ENCODE data around the gene SAFB. TPM values are rescaled to one million over a fixed set of nuclear protein-coding genes. Genes with fewer than 3 reads are reported as not detected.

SAFB gene
- total RNA-seq, 1 donor, result 33.7 TPM

GRCh38 chr19:5632657-5633056 is 9.8 kb downstream of the SAFB start:
- peaks cover 54% of the 10 kb centered on the region for H4K20me1 ChIP-seq (ENCODE audit: insufficient read depth, low read length)
- no peak for DNase-seq (ENCODE audit: insufficient read length, low spot score, missing footprints)
- no peak overlapping the region for H3K4me2 ChIP-seq (ENCODE audit: insufficient read depth, low read length)
- peaks cover 27% of the 10 kb centered on the region for H3K4me1 ChIP-seq (ENCODE audit: insufficient read depth, low read length)
- no peak for TF ChIP-seq CTCF (IDR thresholded peaks at IDR 0.05; ENCODE audit: extremely low read depth, low read depth, low read length)
- no peaks in the 10 kb centered on the region for H3K27me3 ChIP-seq (ENCODE audit: insufficient read depth, low read length)
- no peaks in the 10 kb centered on the region for H3K9me3 ChIP-seq (ENCODE audit: low read depth, low read length)
- peaks cover 27% of the 10 kb centered on the region for H3K36me3 ChIP-seq (ENCODE audit: insufficient read depth, low read length)
- H3K4me3 ChIP-seq (ENCODE audit: insufficient read depth, low read length), result no peak overlapping the region
- no peak overlapping the region for H2AFZ ChIP-seq (ENCODE audit: low read length)
- H3K27ac ChIP-seq (ENCODE audit: low read depth, low read length), result peak overlapping the region; percentile 13
- H3K79me2 ChIP-seq (ENCODE audit: insufficient read depth, low read length), result peaks cover 98% of the 10 kb centered on the region

GRCh38 chr19:5635427-5635826 is 12.5 kb downstream of the SAFB start:
- Histone ChIP-seq H3K4me2 (ENCODE audit: insufficient read depth, low read length) (no peak overlapping the region), H3K27me3 (ENCODE audit: insufficient read depth, low read length) (no peaks in the 10 kb centered on the region), H3K9me3 (ENCODE audit: low read depth, low read length) (no peaks in the 10 kb centered on the region), H3K4me3 (ENCODE audit: insufficient read depth, low read length) (no peak overlapping the region), H3K27ac (ENCODE audit: low read depth, low read length) (no peak overlapping the region), H3K79me2 (ENCODE audit: insufficient read depth, low read length) (peaks cover 97% of the 10 kb centered on the region), H3K4me1 (ENCODE audit: insufficient read depth, low read length) (peaks cover 19% of the 10 kb centered on the region), H2AFZ (ENCODE audit: low read length) (no peak overlapping the region), H4K20me1 (ENCODE audit: insufficient read depth, low read length) (peaks cover 53% of the 10 kb centered on the region), H3K36me3 (ENCODE audit: insufficient read depth, low read length) (no peaks in the 10 kb centered on the region)
- TF ChIP-seq CTCF (IDR thresholded peaks at IDR 0.05; ENCODE audit: extremely low read depth, low read depth, low read length), result no peak
- DNase-seq (ENCODE audit: insufficient read length, low spot score, missing footprints), result no peak

- Histone ChIP-seq H3K27me3 (ENCODE audit: insufficient read depth, low read length) (no peaks in the 10 kb centered on the region), H3K36me3 (ENCODE audit: insufficient read depth, low read length) (peaks cover 18% of the 10 kb centered on the region), H3K4me2 (ENCODE audit: insufficient read depth, low read length) (no peak overlapping the region), H3K4me3 (ENCODE audit: insufficient read depth, low read length) (no peak overlapping the region), H4K20me1 (ENCODE audit: insufficient read depth, low read length) (peaks cover 56% of the 10 kb centered on the region), H3K9me3 (ENCODE audit: low read depth, low read length) (no peaks in the 10 kb centered on the region), H3K79me2 (ENCODE audit: insufficient read depth, low read length) (peaks cover 97% of the 10 kb centered on the region), H2AFZ (ENCODE audit: low read length) (no peak overlapping the region), H3K27ac (ENCODE audit: low read depth, low read length) (no peak overlapping the region), H3K4me1 (ENCODE audit: insufficient read depth, low read length) (peaks cover 6% of the 10 kb centered on the region)
- no peak for DNase-seq (ENCODE audit: insufficient read length, low spot score, missing footprints)
- no peak for TF ChIP-seq CTCF (IDR thresholded peaks at IDR 0.05; ENCODE audit: extremely low read depth, low read depth, low read length)
Measured at GRCh38 chr19:5637971-5638370, 15.1 kb downstream of the SAFB start.

GRCh38 chr19:5641171-5641570 is 18.3 kb downstream of the SAFB start:
- no peak overlapping the region for H3K27ac ChIP-seq (ENCODE audit: low read depth, low read length)
- DNase-seq (ENCODE audit: insufficient read length, low spot score, missing footprints), result no peak
- peaks cover 47% of the 10 kb centered on the region for H3K36me3 ChIP-seq (ENCODE audit: insufficient read depth, low read length)
- peaks cover 9% of the 10 kb centered on the region for H3K4me1 ChIP-seq (ENCODE audit: insufficient read depth, low read length)
- TF ChIP-seq CTCF (IDR thresholded peaks at IDR 0.05; ENCODE audit: extremely low read depth, low read depth, low read length), result no peak
- peaks cover 55% of the 10 kb centered on the region for H4K20me1 ChIP-seq (ENCODE audit: insufficient read depth, low read length)
- H3K79me2 ChIP-seq (ENCODE audit: insufficient read depth, low read length), result peaks cover 98% of the 10 kb centered on the region
- H3K27me3 ChIP-seq (ENCODE audit: insufficient read depth, low read length), result no peaks in the 10 kb centered on the region
- no peak overlapping the region for H3K4me2 ChIP-seq (ENCODE audit: insufficient read depth, low read length)
- H3K9me3 ChIP-seq (ENCODE audit: low read depth, low read length), result no peaks in the 10 kb centered on the region
- no peak overlapping the region for H2AFZ ChIP-seq (ENCODE audit: low read length)
- H3K4me3 ChIP-seq (ENCODE audit: insufficient read depth, low read length), result no peak overlapping the region

All from osteoblast (primary cell).